Measurements from ENCODE around the gene BLMH.
"Not testable (repeated sequence)": the region's sequence is repeated elsewhere in the genome, so short reads cannot be mapped to it uniquely, and the experiment has no call there.

The BLMH gene

GRCh38 chr17:30234296-30234695 lies 57.4 kb downstream of the BLMH start:
- DNase-seq (ENCODE audit: low read depth): no peak
- TF ChIP-seq CTCF (IDR thresholded peaks at IDR 0.05; ENCODE audit: low read length, missing control alignments): no peak
- no peak overlapping the region for H3K4me3 ChIP-seq (replicated peaks; ENCODE audit: low read depth, low read length)

- no peak overlapping the region for H3K4me3 ChIP-seq (replicated peaks; ENCODE audit: low read depth, low read length)
- TF ChIP-seq CTCF (IDR thresholded peaks at IDR 0.05; ENCODE audit: low read length, missing control alignments): no peak
- DNase-seq (ENCODE audit: low read depth): no peak
Measured at GRCh38 chr17:30232824-30233427, 58.8 kb downstream of the BLMH start.

GRCh38 chr17:30232015-30232823 lies 59.5 kb downstream of the BLMH start:
- no peak for TF ChIP-seq CTCF (IDR thresholded peaks at IDR 0.05; ENCODE audit: low read length, missing control alignments)
- no peak for DNase-seq (ENCODE audit: low read depth)
- no peak overlapping the region for H3K4me3 ChIP-seq (replicated peaks; ENCODE audit: low read depth, low read length)

GRCh38 chr17:30230596-30231125 lies 61.1 kb downstream of the BLMH start:
- no peak for TF ChIP-seq CTCF (IDR thresholded peaks at IDR 0.05; ENCODE audit: low read length, missing control alignments)
- H3K4me3 ChIP-seq (replicated peaks; ENCODE audit: low read depth, low read length): no peak overlapping the region
- no peak for DNase-seq (ENCODE audit: low read depth)

- DNase-seq (ENCODE audit: low read depth); H3K4me3 ChIP-seq (replicated peaks; ENCODE audit: low read depth, low read length): not testable (repeated sequence)
Measured at GRCh38 chr17:30230009-30230408, 61.7 kb downstream of the BLMH start.

- no peak for DNase-seq (ENCODE audit: low read depth)
- H3K4me3 ChIP-seq (replicated peaks; ENCODE audit: low read depth, low read length): no peak overlapping the region
- TF ChIP-seq CTCF (IDR thresholded peaks at IDR 0.05; ENCODE audit: low read length, missing control alignments): no peak
Measured at GRCh38 chr17:30229012-30229411, 62.7 kb downstream of the BLMH start.

GRCh38 chr17:30228011-30228410 lies 63.7 kb downstream of the BLMH start:
- no peak for TF ChIP-seq CTCF (IDR thresholded peaks at IDR 0.05; ENCODE audit: low read length, missing control alignments)
- no peak overlapping the region for H3K4me3 ChIP-seq (replicated peaks; ENCODE audit: low read depth, low read length)
- DNase-seq (ENCODE audit: low read depth): no peak
